ENCODE data around the gene MPLKIP. TPM values are rescaled to one million over a fixed set of nuclear protein-coding genes. Genes with fewer than 3 reads are reported as not detected.

Gene MPLKIP
- total and polyA plus RNA-seq, 8 donors, result 3.1 to 68.3 (median 39.6) TPM

DNA sequence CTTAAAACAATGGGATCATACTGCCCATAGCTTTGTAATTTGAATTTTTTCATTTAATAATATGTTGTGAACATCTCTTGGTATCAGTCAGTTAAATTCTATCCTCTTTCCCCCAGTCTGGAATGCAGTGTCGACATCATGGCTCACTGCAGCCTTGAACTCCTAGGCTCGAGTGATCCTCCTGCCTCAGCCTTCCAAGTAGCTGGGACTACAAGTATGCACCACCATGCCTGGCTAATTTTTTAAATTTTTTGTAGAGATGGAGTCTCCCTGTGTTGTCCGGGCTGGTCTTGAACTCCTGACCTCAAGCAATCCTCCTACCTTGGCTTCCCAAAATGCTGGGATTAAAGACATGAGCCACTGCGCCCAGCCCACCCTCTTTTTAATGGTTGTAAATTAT lies 34.6 kb downstream of the MPLKIP start:
- Histone ChIP-seq H3K27ac (no peak overlapping the region), H3K9me3 (no peaks in the 10 kb centered on the region), H3K4me3 (no peak overlapping the region), H3K27me3 (no peaks in the 10 kb centered on the region), H3K4me1 (peaks cover 0 to 32% (median 11%) of the 10 kb centered on the region in 4 donors), H3K36me3 (peaks cover 2 to 17% (median 14%) of the 10 kb centered on the region in 4 donors)
- no peak for DNase-seq
- no peak for TF ChIP-seq POLR2AphosphoS5 (IDR thresholded peaks at IDR 0.05)
- no peak for TF ChIP-seq CTCF (IDR thresholded peaks at IDR 0.05)
- no peak for TF ChIP-seq POLR2A (IDR thresholded peaks at IDR 0.05)
- TF ChIP-seq EP300 (IDR thresholded peaks at IDR 0.05), result no peak
- intact Hi-C loops (cut with DNase I; ENCODE audit: low total_unique reads), result no loop called here
- 89 to 97% (median 95%) methylated on average over 4 of the region's 4 CpGs for WGBS, 5 donors

DNA sequence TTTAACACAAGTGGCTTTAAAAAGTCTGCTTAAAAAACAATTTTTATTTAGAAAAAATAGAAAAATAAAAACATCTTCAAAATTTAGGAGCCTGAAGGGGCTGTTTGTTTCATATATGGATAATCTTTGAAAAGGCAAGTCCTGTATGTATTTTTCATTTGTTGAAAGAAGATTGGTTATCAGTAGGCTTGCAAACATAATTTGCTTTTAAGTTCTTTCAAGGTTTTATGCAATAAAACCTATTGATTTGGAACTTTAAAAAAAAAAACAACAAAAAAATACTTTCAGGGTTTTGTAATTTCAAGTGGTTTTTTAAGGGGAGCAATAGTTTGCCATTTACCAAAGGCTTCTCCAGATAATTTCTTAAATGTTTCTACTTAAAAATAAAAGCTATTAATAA lies 35.6 kb downstream of the MPLKIP start:
- intact Hi-C loops (cut with DNase I; ENCODE audit: low total_unique reads), result no loop called here
- Histone ChIP-seq H3K36me3 (peaks cover 12 to 27% (median 24%) of the 10 kb centered on the region in 4 donors), H3K4me1 (peaks cover 0 to 33% (median 11%) of the 10 kb centered on the region in 4 donors), H3K4me3 (no peak overlapping the region), H3K27ac (no peak overlapping the region), H3K27me3 (no peaks in the 10 kb centered on the region), H3K9me3 (no peaks in the 10 kb centered on the region)
- no peak for DNase-seq
- TF ChIP-seq POLR2AphosphoS5 (IDR thresholded peaks at IDR 0.05) (no peak), CTCF (IDR thresholded peaks at IDR 0.05) (no peak), POLR2A (IDR thresholded peaks at IDR 0.05) (no peak), EP300 (IDR thresholded peaks at IDR 0.05) (no peak)

DNA sequence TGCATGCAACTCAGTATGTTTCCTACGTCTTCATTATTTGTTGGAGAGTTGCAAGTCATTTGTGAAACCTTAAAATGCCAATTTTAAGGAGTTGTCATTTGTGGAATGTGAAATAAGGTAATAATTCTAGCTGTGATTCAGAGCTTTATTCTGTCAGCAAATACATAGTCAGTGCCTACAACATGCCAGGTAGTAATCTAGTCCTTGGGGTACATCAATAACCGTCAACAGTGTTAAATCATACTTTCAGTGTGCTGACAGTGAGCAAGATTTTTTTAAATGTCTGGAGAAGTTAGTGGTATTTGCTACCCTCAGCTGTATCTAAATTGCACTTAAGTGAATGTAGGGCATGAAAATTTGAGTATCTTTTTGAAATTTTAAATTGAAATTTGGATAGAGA lies 36.7 kb downstream of the MPLKIP start:
- 66 to 74% (median 68%) methylated on average over 2 of the region's 2 CpGs for WGBS, 5 donors
- DNase-seq, result no peak
- TF ChIP-seq POLR2AphosphoS5 (IDR thresholded peaks at IDR 0.05) (no peak), CTCF (IDR thresholded peaks at IDR 0.05) (no peak), EP300 (IDR thresholded peaks at IDR 0.05) (no peak), POLR2A (IDR thresholded peaks at IDR 0.05) (no peak)
- Histone ChIP-seq H3K4me3 (no peak overlapping the region), H3K36me3 (peaks cover 22 to 38% (median 35%) of the 10 kb centered on the region in 4 donors), H3K9me3 (no peaks in the 10 kb centered on the region), H3K27ac (no peak overlapping the region), H3K4me1 (peaks cover 0 to 41% (median 11%) of the 10 kb centered on the region in 4 donors), H3K27me3 (no peaks in the 10 kb centered on the region)
- intact Hi-C loops (cut with DNase I; ENCODE audit: low total_unique reads), result no loop called here

- DNase-seq, result no peak
- Histone ChIP-seq H3K36me3 (peaks cover 22 to 54% (median 53%) of the 10 kb centered on the region in 4 donors), H3K27ac (no peak overlapping the region), H3K9me3 (no peaks in the 10 kb centered on the region), H3K4me1 (peaks cover 0 to 41% (median 11%) of the 10 kb centered on the region in 4 donors), H3K4me3 (no peak overlapping the region), H3K27me3 (no peaks in the 10 kb centered on the region)
- WGBS, 5 donors, result 18 to 38% (median 31%) methylated on average over 1 of the region's 1 CpG
- TF ChIP-seq POLR2AphosphoS5 (IDR thresholded peaks at IDR 0.05) (no peak), EP300 (IDR thresholded peaks at IDR 0.05) (no peak), CTCF (IDR thresholded peaks at IDR 0.05) (no peak), POLR2A (IDR thresholded peaks at IDR 0.05) (no peak)
- intact Hi-C loops (cut with DNase I; ENCODE audit: low total_unique reads), result no loop called here
Observed at GRCh38 chr7:40095695-40096327, 38.6 kb downstream of the MPLKIP start.

Data from stomach (tissue), 9 donors.